HTERT RPE-1 (cell line): ENCODE data around the gene OSM.

Source experiments
- in situ Hi-C: fragments of 300-500 bp; cut with MboI; formaldehyde crosslinking; loops from 4 replicates; pipeline ENCODE4 v1.14.3; 2020; ENCODE audit warnings: low sequenced_read_pairs

OSM gene

DNA sequence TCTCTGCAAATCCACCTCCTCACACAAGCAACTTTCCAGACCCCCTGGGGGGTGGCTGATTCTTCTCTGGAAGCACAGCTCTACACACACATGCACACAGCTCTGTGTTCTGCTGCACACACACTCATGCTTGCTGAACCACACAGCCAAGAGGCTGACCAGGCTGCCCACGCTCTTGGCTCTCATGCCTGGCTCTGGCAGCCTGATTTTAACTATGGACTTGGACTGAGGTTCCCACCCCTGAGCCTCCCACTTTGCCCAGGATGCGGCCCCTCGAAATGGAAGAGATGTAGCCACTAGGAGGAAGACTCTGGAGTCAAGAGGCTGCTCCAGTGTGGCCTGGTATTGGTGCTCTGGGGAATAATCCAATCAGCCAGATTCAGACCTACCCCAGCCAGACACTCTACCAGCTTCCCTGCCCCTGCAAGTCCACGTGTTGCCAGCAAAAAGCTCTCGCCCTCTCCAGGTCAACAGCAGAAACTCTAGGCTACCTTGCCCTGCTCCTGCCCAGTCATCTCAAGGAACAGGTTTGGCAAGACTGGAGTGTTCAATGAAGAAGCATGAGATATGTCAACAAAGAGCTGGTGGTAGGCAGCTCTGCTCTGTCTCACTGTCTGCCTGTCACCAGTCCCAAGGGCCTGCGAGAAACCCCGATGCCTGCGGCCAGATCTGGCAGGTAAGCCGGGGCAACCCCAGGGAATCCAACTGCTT is 31.5 kb upstream of the OSM start:
- in situ Hi-C loops = no loop called here

- in situ Hi-C loops = no loop called here
Measured at GRCh38 chr22:30297276-30297990, 30.8 kb upstream of the OSM start.

- in situ Hi-C loops = no loop called here
Measured at GRCh38 chr22:30296833-30297232, 30.2 kb upstream of the OSM start.

DNA sequence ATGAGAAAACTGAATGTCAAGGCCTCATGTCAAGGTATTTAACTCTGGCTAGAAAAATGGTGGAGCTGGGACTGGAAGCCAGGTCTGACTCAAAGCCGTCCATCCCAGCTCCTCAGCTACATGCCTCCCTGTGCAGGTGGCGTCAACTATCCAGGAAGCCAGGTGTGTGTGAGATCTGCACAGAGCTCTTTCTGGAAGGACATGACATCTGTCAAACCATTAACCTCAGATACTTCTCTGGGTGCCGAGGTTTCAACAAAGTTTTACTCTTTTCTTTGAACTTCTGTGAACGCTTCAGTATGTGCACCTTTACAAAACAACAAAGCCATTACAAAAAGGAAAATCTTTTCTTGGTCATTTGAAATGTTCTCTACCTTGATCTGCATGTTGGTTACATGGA is 29.7 kb upstream of the OSM start:
- in situ Hi-C loops = no loop called here

DNA sequence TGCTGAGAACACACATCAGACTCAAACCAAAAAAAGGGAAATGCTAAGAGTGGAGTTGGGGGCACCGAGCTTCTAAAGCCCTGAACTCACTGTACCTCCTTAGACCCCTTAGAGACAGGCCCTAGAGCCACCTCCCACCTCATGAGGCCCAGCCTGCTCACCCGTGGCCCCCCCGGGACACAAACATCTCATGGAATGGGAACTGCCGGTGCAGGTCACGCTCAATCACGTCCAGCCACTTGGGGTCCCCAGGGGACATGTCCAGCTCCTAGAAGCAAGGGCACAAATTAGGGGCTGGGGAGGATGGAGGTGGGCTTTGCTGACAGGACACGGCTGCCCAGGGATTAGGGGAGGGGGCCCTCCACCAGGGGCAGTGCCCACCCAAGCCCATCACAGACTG is 28.9 kb upstream of the OSM start:
- in situ Hi-C loops = no loop called here

DNA sequence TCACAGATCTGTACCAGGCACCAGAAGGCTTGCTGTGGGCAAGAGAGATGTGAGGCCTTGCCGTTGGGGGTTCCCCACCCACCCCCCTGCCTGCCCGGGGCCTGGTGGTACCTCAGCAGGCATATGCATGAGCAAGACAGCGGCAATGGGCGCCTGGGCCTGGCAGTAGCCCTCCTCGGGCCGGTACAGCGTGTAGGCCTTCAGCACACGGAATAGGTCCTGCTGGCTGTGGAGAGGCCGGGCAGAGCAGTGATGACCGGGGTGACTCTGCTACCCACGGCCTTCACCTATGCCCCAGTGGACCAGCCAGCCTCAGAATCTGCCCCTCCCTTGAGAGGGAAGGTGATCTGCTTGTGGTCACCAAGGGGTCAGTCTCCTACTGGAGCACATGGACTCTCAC is 28.2 kb upstream of the OSM start:
- in situ Hi-C loops = no loop called here

- in situ Hi-C loops = no loop called here
Measured at GRCh38 chr22:30294066-30294465, 27.4 kb upstream of the OSM start.

GRCh38 chr22:30293026-30293425 is 26.4 kb upstream of the OSM start:
- in situ Hi-C loops = no loop called here

- in situ Hi-C loops = no loop called here
Measured at GRCh38 chr22:30292069-30292970, 25.7 kb upstream of the OSM start.

- in situ Hi-C loops = no loop called here
Measured at GRCh38 chr22:30291058-30291892, 24.6 kb upstream of the OSM start.

DNA sequence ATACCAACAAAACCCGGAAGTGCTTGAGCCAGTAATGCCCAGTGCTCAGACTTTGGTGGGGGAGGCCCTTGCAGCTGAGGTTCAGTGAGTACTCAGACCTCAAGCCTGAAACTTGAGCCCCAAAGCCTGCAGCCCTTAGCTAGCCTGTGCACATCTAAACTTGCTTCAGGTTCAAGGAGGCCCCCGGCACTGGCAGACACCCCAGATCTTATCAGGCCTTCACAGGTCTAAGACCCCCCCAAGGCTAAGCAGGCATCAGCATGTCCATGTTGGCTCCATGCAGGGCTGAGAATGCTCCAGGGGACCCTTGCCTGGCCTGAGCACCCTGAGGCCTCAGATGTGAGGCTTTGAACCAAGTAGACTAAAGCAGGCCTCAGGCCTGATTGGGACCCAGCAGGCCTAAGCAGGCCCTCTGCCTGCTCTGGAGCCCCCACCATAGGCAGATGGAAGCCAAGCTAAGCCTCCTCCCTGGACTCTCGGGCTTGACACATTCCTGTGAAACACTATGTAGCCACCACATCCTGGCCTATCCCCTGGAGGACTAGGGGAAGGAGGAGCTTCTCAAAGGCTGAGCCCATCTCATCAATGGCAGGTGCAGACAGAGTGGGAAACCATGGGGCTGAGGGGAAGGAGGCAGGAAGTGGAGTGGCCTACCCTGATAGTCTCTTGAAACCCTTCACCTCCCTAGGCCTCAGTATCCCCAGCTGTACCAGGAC is 23.8 kb upstream of the OSM start:
- in situ Hi-C loops = no loop called here

GRCh38 chr22:30289980-30290313 is 23.3 kb upstream of the OSM start:
- in situ Hi-C loops = no loop called here

- in situ Hi-C loops = no loop called here
Measured at GRCh38 chr22:30289141-30289979, 22.7 kb upstream of the OSM start, which contains the start of gene CASTOR1. TSS of gene CASTOR1 (minus strand) at chr22:30289505. CDS start at chr22:30289497, 8 bp downstream.

- in situ Hi-C loops = no loop called here
Measured at GRCh38 chr22:30288419-30289140, 21.9 kb upstream of the OSM start.

- in situ Hi-C loops = no loop called here
Measured at GRCh38 chr22:30287648-30288418, 21.2 kb upstream of the OSM start.

DNA sequence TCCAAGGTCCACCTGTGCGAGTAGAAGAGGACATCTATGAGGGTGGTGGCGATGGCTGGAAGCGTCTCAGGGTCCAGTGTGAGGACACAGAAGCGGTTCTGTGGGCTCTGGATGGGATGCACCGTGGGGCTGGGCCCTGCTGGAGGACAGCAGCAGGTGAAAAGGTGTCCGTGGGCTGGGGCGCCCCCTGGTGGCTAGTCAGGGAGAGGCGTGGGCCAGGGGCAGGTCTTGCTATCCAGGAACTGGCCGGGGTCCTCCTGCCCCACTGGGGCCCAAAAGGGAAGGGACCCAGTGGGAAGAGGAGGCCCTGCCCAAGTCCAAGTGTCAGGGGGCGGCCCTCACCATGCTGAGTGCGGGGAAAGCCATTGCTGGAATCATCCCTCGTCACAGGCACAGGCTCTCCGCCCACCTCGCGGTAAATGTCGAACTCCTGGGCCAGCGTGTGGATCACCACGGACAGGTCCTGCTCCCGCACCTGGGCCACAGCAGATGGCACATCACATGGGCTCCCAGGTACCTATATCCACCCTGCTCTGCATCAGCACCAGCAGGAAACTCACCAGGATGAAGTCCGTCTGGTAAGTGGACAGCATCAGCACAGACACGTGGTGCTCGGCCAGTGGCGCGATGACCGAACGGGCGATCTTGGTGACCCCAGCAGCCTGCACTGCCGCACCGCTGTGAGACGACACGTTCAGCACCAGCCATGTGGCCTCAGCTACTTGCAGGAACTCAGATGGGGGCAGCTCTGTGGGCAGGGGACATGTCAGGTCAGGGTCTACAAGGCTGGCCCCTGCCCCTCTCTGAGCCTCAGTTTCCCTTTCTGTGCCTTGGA is 20.4 kb upstream of the OSM start:
- in situ Hi-C loops = no loop called here

DNA sequence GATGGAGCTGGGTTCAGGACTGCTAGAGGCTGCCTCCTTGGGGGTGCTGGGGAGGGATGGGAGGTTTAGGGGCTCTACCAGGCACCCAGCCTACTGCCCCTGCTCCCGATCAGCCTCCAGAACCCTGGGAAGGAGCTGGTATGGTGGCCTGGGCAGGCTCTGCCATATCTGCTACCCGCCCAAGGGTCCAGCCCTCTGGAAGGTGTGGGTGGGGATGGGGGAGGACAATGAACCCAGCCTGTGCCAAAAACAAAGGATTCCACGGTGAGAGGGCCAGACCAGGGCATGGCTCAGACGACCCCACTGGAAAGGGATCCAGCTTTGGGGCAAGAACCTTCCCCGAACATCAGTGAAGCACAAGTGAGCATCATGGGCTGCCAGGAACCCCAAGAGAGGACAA is 19.7 kb upstream of the OSM start:
- in situ Hi-C loops = no loop called here
